Keratinocyte (primary cell): Measurements from ENCODE around the gene ZMYM1. TPM values are rescaled to one million over a fixed set of nuclear protein-coding genes. Genes with fewer than 3 reads are reported as not detected.

Experiments used
- DNase-seq: peaks from one replicate; pipeline ENCODE4 v3.0.0-alpha.2; 2011; ENCODE audit warnings: low read depth, missing footprints, low spot score
- FAIRE-seq: peaks from 2 replicates; lab custom pipeline; 2011; peaks lifted over from hg19 to GRCh38; lab: Jason Lieb, UNC
- H2AFZ ChIP-seq: 2 replicates; pipeline ENCODE4 v1.6.0; 2012; ENCODE audit warnings: low read length, control low read depth, inconsistent platforms; ENCODE audit not compliant: control insufficient read depth
- H3K27ac ChIP-seq: 2 replicates; pipeline ENCODE4 v1.5.1; 2011; ENCODE audit warnings: low read length; ENCODE audit not compliant: control insufficient read depth, insufficient read depth
- H3K27me3 ChIP-seq: 3 replicates; pipeline ENCODE4 v1.6.0; 2011; ENCODE audit warnings: low read length; ENCODE audit not compliant: control insufficient read depth, insufficient read depth; ENCODE audit errors: extremely low read depth
- H3K36me3 ChIP-seq, 2 experiments: 2 replicates in 1 of 2; 3 replicates in 1 of 2; pipeline ENCODE4 v1.5.1; 2011; ENCODE audit warnings: low read length in 2 of 2, mild to moderate bottlenecking in 1 of 2; ENCODE audit not compliant: control insufficient read depth in 2 of 2, insufficient read depth in 2 of 2; ENCODE audit errors: extremely low read depth in 1 of 2
- H3K4me1 ChIP-seq: 3 replicates; pipeline ENCODE4 v1.5.1; 2011; ENCODE audit warnings: low read length; ENCODE audit not compliant: control insufficient read depth, insufficient read depth; ENCODE audit errors: extremely low read depth
- H3K4me2 ChIP-seq: 3 replicates; pipeline ENCODE4 v1.6.0; 2011; ENCODE audit warnings: low read depth, low read length; ENCODE audit not compliant: control insufficient read depth, insufficient read depth; ENCODE audit errors: extremely low read depth
- H3K4me3 ChIP-seq, 3 experiments: fragments of 200-600 bp in 1 of 3; sonication (generic) in 1 of 3; 2 replicates in 2 of 3; 3 replicates in 1 of 3; pipeline ENCODE4 v1.5.1; 2011 to 2016; ENCODE audit warnings: low read length in 3 of 3, mild to moderate bottlenecking in 3 of 3, control low read depth in 2 of 3, inconsistent platforms in 1 of 3, low read depth in 1 of 3, mixed read lengths in 1 of 3, mixed run types in 1 of 3, moderate library complexity in 1 of 3; ENCODE audit not compliant: control insufficient read depth in 2 of 3, insufficient read depth in 2 of 3; ENCODE audit errors: extremely low read depth in 1 of 3
- H3K79me2 ChIP-seq: 2 replicates; pipeline ENCODE4 v1.6.0; 2012; ENCODE audit warnings: low read length; ENCODE audit not compliant: control insufficient read depth, insufficient read depth
- H3K9ac ChIP-seq: 3 replicates; pipeline ENCODE4 v1.6.0; 2011; ENCODE audit warnings: low read length; ENCODE audit not compliant: control insufficient read depth, insufficient read depth; ENCODE audit errors: extremely low read depth
- H3K9me1 ChIP-seq: 3 replicates; pipeline ENCODE4 v1.6.0; 2011; ENCODE audit warnings: low read length; ENCODE audit not compliant: control insufficient read depth, insufficient read depth; ENCODE audit errors: extremely low read depth
- H3K9me3 ChIP-seq: 2 replicates; pipeline ENCODE4 v1.5.1; 2012; ENCODE audit warnings: low read depth, low read length; ENCODE audit not compliant: control insufficient read depth
- H4K20me1 ChIP-seq: 3 replicates; pipeline ENCODE4 v1.6.0; 2011; ENCODE audit warnings: low read length; ENCODE audit not compliant: control insufficient read depth, insufficient read depth; ENCODE audit errors: extremely low read depth
- CTCF ChIP-seq, 3 experiments: IDR thresholded peaks in 1 of 3; conservative IDR thresholded peaks in 1 of 3; optimal IDR thresholded peaks in 1 of 3; 2 replicates in 2 of 3; 3 replicates in 1 of 3; pipeline versions ENCODE3 to v1.5.1; 2011; ENCODE audit warnings: low read length in 3 of 3, mild to moderate bottlenecking in 3 of 3, moderate library complexity in 2 of 3, control low read depth in 1 of 3, inconsistent platforms in 1 of 3; ENCODE audit not compliant: insufficient read depth in 2 of 3; ENCODE audit errors: extremely low read depth in 1 of 3
- EZH2 ChIP-seq: IDR thresholded peaks from one replicate; pipeline ENCODE4 v1.6.1; 2012; ENCODE audit warnings: inconsistent platforms, mild to moderate bottlenecking, low read length, moderate library complexity
- dilution Hi-C: fragments of 300-500 bp; cut with MboI; formaldehyde crosslinking; loops from one replicate; pipeline ENCODE4 v1.7.0; 2020; ENCODE audit warnings: low sequenced_read_pairs; ENCODE audit not compliant: extremely low pct_ligation_motif_present
- polyA plus RNA-seq, 5 experiments: library from polyadenylated mRNA; depleted of rRNA in 3 of 5; stranded (reverse) in 3 of 5; stranded (forward) in 1 of 5; unstranded in 1 of 5; fragments of >200 nt; gene quantifications; 1 replicate in 1 of 5; 2 replicates in 3 of 5; 3 replicates in 1 of 5; pipeline versions ENCODE4 v1.2.1 to v1.2.3, GENCODE V29; 2011 to 2012; ENCODE audit warnings: missing spikeins in 2 of 5, low read depth in 1 of 5, low replicate concordance in 1 of 5

ZMYM1 gene
- polyA plus RNA-seq, 1 donor (not counting 4 experiments of a cell fraction or from before 2014, with no cell fraction given): 21.2 TPM

DNA sequence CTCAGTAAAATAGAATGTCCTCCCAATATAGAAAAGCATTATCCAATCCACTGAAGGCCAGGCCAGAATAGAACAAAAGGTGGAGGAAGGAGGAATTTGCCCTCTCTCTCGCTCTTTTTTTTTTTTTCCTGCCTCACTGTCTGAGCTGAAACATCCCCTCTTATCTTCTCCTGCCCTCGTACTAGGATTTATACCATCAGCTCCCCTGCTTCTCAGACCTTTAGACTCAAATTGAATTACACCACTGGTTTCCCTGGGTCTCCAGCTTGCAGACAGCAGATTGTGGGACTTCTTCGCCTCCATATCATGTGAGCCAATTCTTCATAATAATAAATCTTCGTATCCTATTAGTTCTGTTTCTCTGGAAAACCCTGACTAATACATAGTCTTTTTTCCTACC lies 42.6 kb upstream of the ZMYM1 start:
- Histone ChIP-seq H3K4me2 (no peak overlapping the region), H3K27me3 (no peaks in the 10 kb centered on the region), H4K20me1 (no peaks in the 10 kb centered on the region), H3K27ac (no peak overlapping the region), H3K9ac (no peak overlapping the region), H3K4me1 (no peaks in the 10 kb centered on the region), H3K36me3 (no peaks in the 10 kb centered on the region), H3K4me3 (no peak overlapping the region), H3K9me1 (no peaks in the 10 kb centered on the region), H2AFZ (no peak overlapping the region), H3K9me3 (no peaks in the 10 kb centered on the region), H3K79me2 (no peaks in the 10 kb centered on the region)
- TF ChIP-seq EZH2 (no peak), CTCF (optimal IDR thresholded peaks at IDR 0.05 in 1 of 3, IDR thresholded peaks at IDR 0.05 in 1 of 3, conservative IDR thresholded peaks at IDR 0.05 in 1 of 3; ENCODE audit: extremely low read depth in 1 of 3, insufficient read depth in 2 of 3, low read length in 3 of 3) (no peak)
- DNase-seq (no peak), FAIRE-seq (no peak)
- dilution Hi-C loops: no loop called here

- Histone ChIP-seq H3K9me3 (no peaks in the 10 kb centered on the region), H2AFZ (no peak overlapping the region), H3K4me1 (no peaks in the 10 kb centered on the region), H3K9me1 (no peaks in the 10 kb centered on the region), H3K9ac (no peak overlapping the region), H3K4me2 (no peak overlapping the region), H4K20me1 (no peaks in the 10 kb centered on the region), H3K4me3 (no peak overlapping the region), H3K27me3 (no peaks in the 10 kb centered on the region), H3K27ac (no peak overlapping the region), H3K36me3 (no peaks in the 10 kb centered on the region), H3K79me2 (no peaks in the 10 kb centered on the region)
- FAIRE-seq: no peak
- TF ChIP-seq CTCF (optimal IDR thresholded peaks at IDR 0.05 in 1 of 3, IDR thresholded peaks at IDR 0.05 in 1 of 3, conservative IDR thresholded peaks at IDR 0.05 in 1 of 3; ENCODE audit: extremely low read depth in 1 of 3, insufficient read depth in 2 of 3, low read length in 3 of 3): no peak
- no peak for TF ChIP-seq EZH2
- dilution Hi-C loops: no loop called here
- no peak for DNase-seq
Observed at GRCh38 chr1:35037206-35037605, 42.0 kb upstream of the ZMYM1 start.
